Small intestine (tissue), 7 donors: Measurements from ENCODE around the gene WWTR1. TPM values are rescaled to one million over a fixed set of nuclear protein-coding genes. Genes with fewer than 3 reads are reported as not detected.

Source experiments
- DNase-seq, 2 donors: peaks; one replicate each; pipeline versions ENCODE4 v3.0.0 to v3.0.0-alpha.2; 2013
- FAIRE-seq: peaks from 2 replicates; lab custom pipeline; 2012; peaks lifted over from hg19 to GRCh38; lab: Jason Lieb, UNC
- H3K27ac ChIP-seq, 3 donors: one replicate each; pipeline ENCODE4 v1.5.1; 2013; ENCODE audit warnings: low read length in 2 of 3, mild to moderate bottlenecking in 2 of 3, control low read depth in 1 of 3, inconsistent platforms in 1 of 3, low read depth in 1 of 3, moderate library complexity in 1 of 3
- H3K27me3 ChIP-seq, 3 donors: one replicate each; pipeline ENCODE4 v1.6.1; 2013; ENCODE audit warnings: low read length in 3 of 3, inconsistent platforms in 1 of 3; ENCODE audit not compliant: control insufficient read depth in 3 of 3, insufficient read depth in 3 of 3
- H3K36me3 ChIP-seq, 3 donors: one replicate each; pipeline ENCODE4 v1.6.1; 2013; ENCODE audit warnings: low read length in 3 of 3, inconsistent platforms in 1 of 3, low read depth in 1 of 3, mild to moderate bottlenecking in 1 of 3, moderate library complexity in 1 of 3; ENCODE audit not compliant: control insufficient read depth in 3 of 3, insufficient read depth in 2 of 3
- H3K4me1 ChIP-seq, 3 donors: one replicate each; pipeline ENCODE4 v1.6.1; 2013; ENCODE audit warnings: low read length in 2 of 3, inconsistent platforms in 1 of 3, low read depth in 1 of 3, mild to moderate bottlenecking in 1 of 3, moderate library complexity in 1 of 3; ENCODE audit not compliant: control insufficient read depth in 3 of 3, insufficient read depth in 2 of 3
- H3K4me3 ChIP-seq, 3 donors: one replicate each; pipeline ENCODE4 v1.5.1; 2013; ENCODE audit warnings: low read length in 3 of 3, control low read depth in 1 of 3, inconsistent platforms in 1 of 3, low read depth in 1 of 3, mild to moderate bottlenecking in 1 of 3, moderate library complexity in 1 of 3
- H3K9me3 ChIP-seq, 2 donors: one replicate each; pipeline ENCODE4 v1.6.1; 2013; ENCODE audit warnings: low read depth in 1 of 2, low read length in 1 of 2; ENCODE audit not compliant: control insufficient read depth in 2 of 2, insufficient read depth in 1 of 2
- WGBS, 3 donors: extraction: QIAGEN DNeasy Blood & Tissue Kit; methylation state at CpG; one replicate each; pipeline ENCODE4 v1.1.7; 2013; 5-methylcytosine and 5-hydroxymethylcytosine counted together
- polyA plus RNA-seq, 4 donors: library from polyadenylated mRNA; stranded (reverse) in 3 of 4; unstranded in 1 of 4; fragments of 200-250 nt in 3 of 4; fragments of 120-200 nt in 1 of 4; gene quantifications; one replicate each; pipeline versions ENCODE4 v1.2.1 to v1.2.3, GENCODE V29; 2013
- donor health status: healthy with polysubstance abuse.
- donor health status: control.
- donor health status: control.
- donor health status: Bipolar disorder and iron deficiency.
- donor health status: healthy.

WWTR1 gene
- polyA plus RNA-seq, 4 donors = 2.0 to 27.3 (median 15.0) TPM

- Histone ChIP-seq H3K4me1 (peaks cover 0 to 5% (median 0%) of the 10 kb centered on the region in 3 donors), H3K4me3 (no peak overlapping the region), H3K9me3 (no peaks in the 10 kb centered on the region), H3K36me3 (no peaks in the 10 kb centered on the region), H3K27ac (peak overlapping the region in 1 of 3 donors; percentile 13), H3K27me3 (no peaks in the 10 kb centered on the region)
- no peak for DNase-seq
- WGBS, 3 donors = 47 to 74% (median 73%) methylated on average over 4 of the region's 4 CpGs
- FAIRE-seq = no peak
These were observed 68.5 kb downstream of the WWTR1 start for GRCh38 chr3:149589332-149589731.

DNA sequence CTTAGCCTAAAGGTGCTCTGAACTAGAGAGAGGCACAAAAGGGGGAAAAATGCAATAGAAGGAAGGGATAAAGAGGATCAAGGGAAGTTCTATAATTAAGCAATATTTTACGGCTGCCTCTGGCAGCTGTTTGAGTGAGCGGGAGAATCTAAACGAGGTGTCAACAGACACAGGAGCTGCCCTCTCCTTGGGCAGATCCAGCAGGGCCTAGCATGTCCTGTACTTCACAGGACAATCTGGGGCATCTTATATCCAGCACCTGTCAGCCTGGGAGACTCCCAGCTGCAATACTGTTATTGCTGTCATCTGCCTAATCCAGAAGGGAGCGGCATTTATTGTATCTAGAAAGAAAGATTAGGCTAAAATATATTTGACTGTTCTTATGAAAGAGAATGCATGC is 68.9 kb downstream of the WWTR1 start:
- Histone ChIP-seq H3K9me3 (no peaks in the 10 kb centered on the region), H3K4me3 (no peak overlapping the region), H3K4me1 (peaks cover 0 to 5% (median 0%) of the 10 kb centered on the region in 3 donors), H3K27me3 (no peaks in the 10 kb centered on the region), H3K36me3 (no peaks in the 10 kb centered on the region), H3K27ac (peak overlapping the region in 2 of 3 donors; percentile 13 to 80)
- FAIRE-seq (no peak), DNase-seq (no peak)
- WGBS, 3 donors = 58 to 71% (median 62%) methylated on average over 4 of the region's 4 CpGs

- WGBS, 3 donors = 77 to 86% (median 85%) methylated on average over 5 of the region's 5 CpGs
- no peaks in the 10 kb centered on the region for H3K36me3 ChIP-seq
- FAIRE-seq = no peak
These were observed 70.4 kb downstream of the WWTR1 start for GRCh38 chr3:149587383-149587782.

DNA sequence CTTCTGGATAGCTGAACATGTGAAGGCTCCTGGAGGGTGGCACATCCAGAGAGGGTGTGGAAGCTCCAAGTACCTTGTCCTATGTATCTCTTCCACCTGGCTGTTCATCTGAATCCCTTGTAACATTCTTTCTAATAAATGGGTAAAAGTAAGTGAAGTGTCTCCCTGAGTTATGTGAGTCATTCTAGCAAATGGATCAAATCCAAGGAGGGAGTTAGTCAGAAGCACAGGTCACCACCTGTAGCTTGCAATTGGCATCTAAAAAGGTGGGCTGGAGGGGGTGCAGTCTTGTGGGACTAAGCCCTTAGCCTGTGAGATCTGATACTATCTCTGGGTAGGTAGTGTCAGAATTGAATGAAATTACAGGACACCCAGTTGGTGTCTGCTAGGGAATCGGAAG is 71.0 kb downstream of the WWTR1 start:
- H3K27me3 ChIP-seq = no peaks in the 10 kb centered on the region
- H3K9me3 ChIP-seq = no peaks in the 10 kb centered on the region
- DNase-seq = no peak
- peaks cover 0 to 8% (median under 1%) of the 10 kb centered on the region in 3 donors for H3K4me1 ChIP-seq
- H3K27ac ChIP-seq = no peak overlapping the region
- no peak overlapping the region for H3K4me3 ChIP-seq
- H3K36me3 ChIP-seq = no peaks in the 10 kb centered on the region
- 83 to 100% (median 84%) methylated on average over 1 of the region's 1 CpG for WGBS, 3 donors
- FAIRE-seq = no peak

More at GRCh38 chr3:149587383-149587782, 70.4 kb downstream of the WWTR1 start:
- no peak overlapping the region for H3K27ac ChIP-seq
- H3K4me1 ChIP-seq = peaks cover 0 to 5% (median 0%) of the 10 kb centered on the region in 3 donors
- no peak overlapping the region for H3K4me3 ChIP-seq
- H3K9me3 ChIP-seq = no peaks in the 10 kb centered on the region
- no peak for DNase-seq
- H3K27me3 ChIP-seq = no peaks in the 10 kb centered on the region

- H3K27ac ChIP-seq = no peak overlapping the region
- no peaks in the 10 kb centered on the region for H3K36me3 ChIP-seq
- peaks cover 0 to 2% (median 0%) of the 10 kb centered on the region in 3 donors for H3K27me3 ChIP-seq
- H3K4me1 ChIP-seq = peaks cover 0 to 22% (median 3%) of the 10 kb centered on the region in 3 donors
- no peak for DNase-seq
- no peak for FAIRE-seq
- no peak overlapping the region for H3K4me3 ChIP-seq
- WGBS, 3 donors = 58 to 81% (median 69%) methylated on average over 2 of the region's 2 CpGs
- no peaks in the 10 kb centered on the region for H3K9me3 ChIP-seq
These were observed 72.5 kb downstream of the WWTR1 start for GRCh38 chr3:149585401-149585726.

GRCh38 chr3:149583921-149584635 is 73.7 kb downstream of the WWTR1 start:
- FAIRE-seq (no peak), DNase-seq (no peak)
- peaks cover 0 to 2% (median 0%) of the 10 kb centered on the region in 3 donors for H3K27me3 ChIP-seq
- peaks cover 0 to 26% (median 3%) of the 10 kb centered on the region in 3 donors for H3K4me1 ChIP-seq
- no peaks in the 10 kb centered on the region for H3K9me3 ChIP-seq
- 71 to 80% (median 80%) methylated on average over 5 of the region's 5 CpGs for WGBS, 3 donors
- H3K27ac ChIP-seq = no peak overlapping the region
- H3K4me3 ChIP-seq = no peak overlapping the region
- no peaks in the 10 kb centered on the region for H3K36me3 ChIP-seq

- FAIRE-seq (no peak), DNase-seq (no peak)
- Histone ChIP-seq H3K9me3 (no peaks in the 10 kb centered on the region), H3K4me1 (peaks cover 0 to 26% (median 3%) of the 10 kb centered on the region in 3 donors), H3K27ac (no peak overlapping the region), H3K4me3 (no peak overlapping the region), H3K27me3 (peaks cover 0 to 2% (median 0%) of the 10 kb centered on the region in 3 donors), H3K36me3 (no peaks in the 10 kb centered on the region)
- WGBS, 3 donors = 65 to 76% (median 74%) methylated on average over 7 of the region's 7 CpGs
These were observed 75.4 kb downstream of the WWTR1 start for GRCh38 chr3:149582395-149582794.

- Histone ChIP-seq H3K4me1 (peaks cover 0 to 24% (median 3%) of the 10 kb centered on the region in 3 donors), H3K9me3 (no peaks in the 10 kb centered on the region), H3K27ac (peak overlapping the region in 1 of 3 donors; percentile 60), H3K4me3 (no peak overlapping the region), H3K36me3 (no peaks in the 10 kb centered on the region), H3K27me3 (peaks cover 0 to 2% (median 0%) of the 10 kb centered on the region in 3 donors)
- DNase-seq (peak in 1 of 2 donors; percentile 53), FAIRE-seq (no peak)
- WGBS, 3 donors = 11 to 27% (median 17%) methylated on average over 8 of the region's 8 CpGs
These were observed 76.0 kb downstream of the WWTR1 start for GRCh38 chr3:149581681-149582370.
